ENCODE measurements around the gene DPP6. TPM values are rescaled to one million over a fixed set of nuclear protein-coding genes. Genes with fewer than 3 reads are reported as not detected.

DPP6 gene
- total and polyA plus RNA-seq, 2 of the 8 experiments (the other 6 are each of a cell fraction or from before 2014, with no cell fraction given) = 4.7 to 6.8 TPM

DNA sequence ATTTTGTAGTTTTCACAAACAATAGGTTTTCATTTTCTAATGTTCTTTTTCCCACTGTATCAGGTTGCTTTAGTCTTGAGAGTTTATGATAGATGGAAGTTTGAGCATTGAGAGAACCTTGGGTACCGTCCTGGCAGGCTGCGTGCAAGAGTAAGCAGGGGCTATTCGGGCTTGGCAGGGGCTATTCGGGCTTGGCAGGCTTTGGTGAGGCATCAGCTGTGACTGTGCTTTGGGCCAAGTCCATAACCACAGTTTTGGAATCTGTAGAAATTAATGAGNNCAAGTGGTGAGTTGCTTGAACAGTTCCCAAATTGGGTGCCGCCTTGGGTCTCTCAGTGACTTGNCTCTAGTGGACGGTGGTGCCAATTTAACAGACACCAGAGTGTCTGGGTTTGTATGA, 526.1 kb downstream of the DPP6 start:
- H4K20me1 ChIP-seq (replicated peaks in 1 of 2; ENCODE audit: control insufficient read depth in 1 of 2, insufficient read depth in 2 of 2, low read length in 2 of 2) = peaks cover 1 to 18% of the 10 kb centered on the region in 2 experiments
- H3K9me3 ChIP-seq (ENCODE audit: insufficient read depth in 2 of 2, low read depth in 1 of 2, low read length in 1 of 2) = peaks cover under 1 to 14% of the 10 kb centered on the region in 2 experiments; a peak in 3 of 4 replicates
- no peak for DNase-seq (ENCODE audit: low read depth in 1 of 2, low spot score in 2 of 2)
- no peak overlapping the region for H3K4ac ChIP-seq (replicated peaks; ENCODE audit: insufficient read length, low read depth, low read length)
- no peak overlapping the region for H3K4me3 ChIP-seq (ENCODE audit: extremely low read depth in 1 of 4, insufficient read depth in 2 of 4, low read depth in 3 of 4, low read length in 4 of 4)
- no peak overlapping the region for H2BK12ac ChIP-seq (ENCODE audit: low read depth, low read length)
- H3K14ac ChIP-seq (ENCODE audit: insufficient read length) = no peak overlapping the region
- H3K4me2 ChIP-seq (ENCODE audit: insufficient read depth in 1 of 2, low read depth in 2 of 2, low read length in 2 of 2) = no peak overlapping the region
- no peak overlapping the region for H2BK5ac ChIP-seq (ENCODE audit: low read depth, low read length)
- no peak overlapping the region for H3K27ac ChIP-seq (ENCODE audit: low read depth, low read length)
- no peak overlapping the region for H3K18ac ChIP-seq (ENCODE audit: extremely low read depth, low read length)
- ChIA-PET POLR2A (ENCODE audit: partially characterized antibody) (no interaction called here), CTCF (ENCODE audit: partially characterized antibody) (interaction anchor here (1.3 kb wide), 1 partner anchor 15 kb away, joined by 5 read pairs; no protein-coding TSS in a partner anchor)
- H2BK120ac ChIP-seq (replicated peaks; ENCODE audit: low read depth, low read length) = no peak overlapping the region
- H3K79me2 ChIP-seq (ENCODE audit: control insufficient read depth in 1 of 2, insufficient read depth in 2 of 2, low read length in 2 of 2) = peaks cover 0 to 3% of the 10 kb centered on the region in 2 experiments; a peak in 1 of 4 replicates
- H4K5ac ChIP-seq (ENCODE audit: insufficient read length, low read depth, low read length) = no peak overlapping the region
- peaks cover 7% of the 10 kb centered on the region for H3K79me1 ChIP-seq (ENCODE audit: low read depth, low read length)
- H3K56ac ChIP-seq (replicated peaks; ENCODE audit: insufficient read length, low read depth, low read length) = no peak overlapping the region
- H2BK20ac ChIP-seq (ENCODE audit: low read length) = no peak overlapping the region
- H3K36me3 ChIP-seq (ENCODE audit: control insufficient read depth in 2 of 4, insufficient read depth in 4 of 4, low read length in 3 of 4) = no peaks in the 10 kb centered on the region; a peak in 1 of 8 replicates
- H4K8ac ChIP-seq (ENCODE audit: extremely low read depth, insufficient read depth, low read length) = no peak overlapping the region
- no peak overlapping the region for H4K91ac ChIP-seq (replicated peaks; ENCODE audit: insufficient read length, low read length)
- H2AFZ ChIP-seq (ENCODE audit: low read length) = no peak overlapping the region
- H3K23ac ChIP-seq (ENCODE audit: insufficient read length) = no peak overlapping the region
- H3K4me1 ChIP-seq (replicated peaks in 1 of 4; ENCODE audit: control insufficient read depth in 3 of 4, insufficient read depth in 4 of 4, low read length in 3 of 4) = no peaks in the 10 kb centered on the region; a peak in 1 of 7 replicates
- no peaks in the 10 kb centered on the region for H3K27me3 ChIP-seq (replicated peaks in 1 of 4; ENCODE audit: control insufficient read depth in 3 of 4, extremely low read depth in 1 of 4, insufficient read depth in 3 of 4, low read length in 3 of 4)
- H3K9ac ChIP-seq (replicated peaks in 1 of 4; ENCODE audit: extremely low read depth in 1 of 4, low read depth in 3 of 4, low read length in 3 of 4) = no peak overlapping the region
- 89% methylated on average over 5 of the region's 6 CpGs; no CpG with 5 or more reads in 1 of the 2 experiments for WGBS, 2 experiments (ENCODE audit: extremely low coverage in 1 of 2, insufficient coverage in 1 of 2, insufficient read length in 1 of 2, insufficient replicate concordance in 2 of 2, low coverage in 1 of 2, low lambda C conversion rate in 2 of 2, missing lambda C conversion rate in 1 of 2)
- no peak overlapping the region for H2AK5ac ChIP-seq (ENCODE audit: low read depth, low read length)
- no peak overlapping the region for H2BK15ac ChIP-seq (ENCODE audit: low read length)
- peaks cover 18% of the 10 kb centered on the region; the same call in 1 of the 2 replicates for H3K23me2 ChIP-seq (ENCODE audit: low read depth, low read length)
- FAIRE-seq = no peak
- TF ChIP-seq RXRA (IDR thresholded peaks at IDR 0.05; ENCODE audit: insufficient read depth, low read depth, low read length) = no peak
